HepG2 (cell line): ENCODE results near the gene PTGES3. TPM values are rescaled to one million over a fixed set of nuclear protein-coding genes. Genes with fewer than 3 reads are reported as not detected.

ENCODE experiments used
- DPF2 ChIP-seq: sonication (generic); formaldehyde crosslinking; IDR thresholded peaks from 2 replicates; pipeline ENCODE4 v1.4.0; 2020; ENCODE audit warnings: mild to moderate bottlenecking, low read depth, missing genetic modification reagents, borderline replicate concordance
- JARID2 ChIP-seq: sonication (generic); formaldehyde crosslinking; IDR thresholded peaks from 2 replicates; pipeline ENCODE4 v1.8.1; 2023; ENCODE audit warnings: missing genetic modification reagents, inconsistent platforms; ENCODE audit not compliant: insufficient replicate concordance
- MTF2 ChIP-seq: sonication (generic); formaldehyde crosslinking; IDR thresholded peaks from 2 replicates; pipeline ENCODE4 v1.5.0; 2020; ENCODE audit warnings: missing genetic modification reagents, borderline replicate concordance
- NFATC3 ChIP-seq: sonication (generic); formaldehyde crosslinking; IDR thresholded peaks from 2 replicates; pipeline ENCODE4 v1.5.1; 2020; ENCODE audit warnings: mild to moderate bottlenecking, missing genetic modification reagents
- NFKB2 ChIP-seq: sonication (generic); formaldehyde crosslinking; IDR thresholded peaks from 2 replicates; pipeline ENCODE4 v1.4.0; 2020; ENCODE audit warnings: missing genetic modification reagents, borderline replicate concordance
- RFX1 ChIP-seq: fragments of 450-650 bp; IDR thresholded peaks from 2 replicates; pipeline ENCODE4 v1.6.1; 2017
- SP5 ChIP-seq: IDR thresholded peaks from 2 replicates; pipeline ENCODE4 v1.6.1; 2016; ENCODE audit warnings: low read depth, borderline replicate concordance
- ZNF792 ChIP-seq: IDR thresholded peaks from 2 replicates; pipeline ENCODE4 v1.6.1; 2016
- ZZZ3 ChIP-seq: sonication (generic); formaldehyde crosslinking; IDR thresholded peaks from 2 replicates; pipeline ENCODE4 v1.4.0; 2020; ENCODE audit warnings: missing genetic modification reagents, mild to moderate bottlenecking, borderline replicate concordance
- polyA plus RNA-seq, 8 experiments: library from polyadenylated mRNA; depleted of rRNA in 3 of 8; stranded (reverse) in 7 of 8; unstranded in 1 of 8; fragments of >200 nt; fragmentation: Illumina TruSeq in 4 of 8; extraction: Trizol in 4 of 8; gene quantifications; 2 replicates each; pipeline versions ENCODE4 v1.2.1 to v1.2.3, GENCODE V29; 2011 to 2016; ENCODE audit warnings: low read depth in 4 of 8, missing spikeins in 1 of 8, mixed read lengths in 1 of 8; ENCODE audit not compliant: insufficient read depth in 1 of 8
- total RNA-seq, 5 experiments: library from RNA; depleted of rRNA; stranded (reverse); fragments of >200 nt; fragmentation: Illumina TruSeq; extraction: Trizol; gene quantifications; 2 replicates each; pipeline ENCODE4 v1.2.3, GENCODE V29; 2016; ENCODE audit warnings: low read depth in 1 of 5
- TF ChIP-seq, protein P1 (sequence below): sonication (generic); formaldehyde crosslinking; IDR thresholded peaks from 2 replicates; pipeline ENCODE4 v1.5.1; 2020; ENCODE audit warnings: missing genetic modification reagents, mild to moderate bottlenecking, borderline replicate concordance
- TF ChIP-seq, protein P2 (sequence below): sonication (generic); formaldehyde crosslinking; IDR thresholded peaks from 2 replicates; pipeline ENCODE4 v1.4.0; 2020; ENCODE audit warnings: mild to moderate bottlenecking, missing genetic modification reagents
- TF ChIP-seq, protein P3 (sequence below): sonication (generic); formaldehyde crosslinking; IDR thresholded peaks from 2 replicates; pipeline ENCODE4 v1.4.0; 2020; ENCODE audit warnings: mild to moderate bottlenecking, missing genetic modification reagents
- TF ChIP-seq, protein P4 (sequence below): sonication (generic); formaldehyde crosslinking; IDR thresholded peaks from 2 replicates; pipeline ENCODE4 v1.8.0; 2022; ENCODE audit warnings: mild to moderate bottlenecking, missing genetic modification reagents, moderate library complexity
- TF ChIP-seq, protein P5 (sequence below): sonication (generic); formaldehyde crosslinking; IDR thresholded peaks from 2 replicates; pipeline ENCODE4 v1.9.0; 2021; ENCODE audit warnings: missing genetic modification reagents, borderline replicate concordance
- TF ChIP-seq, protein P6 (sequence below): sonication (generic); formaldehyde crosslinking; IDR thresholded peaks from 2 replicates; pipeline ENCODE4 v1.4.0; 2020; ENCODE audit warnings: mild to moderate bottlenecking, missing genetic modification reagents

PTGES3 gene
- total and polyA plus RNA-seq, 2 of the 13 experiments (the other 11 are each of a cell fraction or from before 2014, with no cell fraction given): 54.4 to 159 TPM

DNA sequence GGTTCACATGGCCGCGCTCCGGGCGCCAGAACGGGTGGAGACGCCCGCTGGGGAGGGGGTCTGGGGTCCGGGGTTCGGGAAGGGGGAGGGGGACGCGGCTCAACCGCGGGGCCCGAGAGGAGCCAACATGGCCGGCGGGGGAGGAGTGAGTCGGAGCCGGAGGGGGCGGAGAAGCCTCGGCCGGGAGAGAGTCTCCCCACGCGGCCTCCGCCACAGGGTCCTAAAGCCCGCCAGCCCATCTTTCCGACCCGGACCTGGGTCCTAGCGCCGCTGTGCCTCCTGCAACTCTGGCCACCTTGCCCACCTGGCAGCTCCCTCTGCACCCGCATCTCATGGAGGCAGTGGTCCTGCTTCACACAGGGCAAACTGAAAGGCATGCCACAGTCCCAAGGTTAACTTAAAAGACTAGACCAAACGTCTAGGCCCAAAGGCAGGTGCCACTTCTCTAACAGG lies 57.9 kb downstream of the PTGES3 start, which contains the start of gene BAZ2A (continued):
- TF ChIP-seq, protein P1, sequence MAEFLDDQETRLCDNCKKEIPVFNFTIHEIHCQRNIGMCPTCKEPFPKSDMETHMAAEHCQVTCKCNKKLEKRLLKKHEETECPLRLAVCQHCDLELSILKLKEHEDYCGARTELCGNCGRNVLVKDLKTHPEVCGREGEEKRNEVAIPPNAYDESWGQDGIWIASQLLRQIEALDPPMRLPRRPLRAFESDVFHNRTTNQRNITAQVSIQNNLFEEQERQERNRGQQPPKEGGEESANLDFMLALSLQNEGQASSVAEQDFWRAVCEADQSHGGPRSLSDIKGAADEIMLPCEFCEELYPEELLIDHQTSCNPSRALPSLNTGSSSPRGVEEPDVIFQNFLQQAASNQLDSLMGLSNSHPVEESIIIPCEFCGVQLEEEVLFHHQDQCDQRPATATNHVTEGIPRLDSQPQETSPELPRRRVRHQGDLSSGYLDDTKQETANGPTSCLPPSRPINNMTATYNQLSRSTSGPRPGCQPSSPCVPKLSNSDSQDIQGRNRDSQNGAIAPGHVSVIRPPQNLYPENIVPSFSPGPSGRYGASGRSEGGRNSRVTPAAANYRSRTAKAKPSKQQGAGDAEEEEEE (CRISPR knock-in tag): peak; percentile 79; the same call in 1 of the 2 replicates
- TF ChIP-seq, protein P2, sequence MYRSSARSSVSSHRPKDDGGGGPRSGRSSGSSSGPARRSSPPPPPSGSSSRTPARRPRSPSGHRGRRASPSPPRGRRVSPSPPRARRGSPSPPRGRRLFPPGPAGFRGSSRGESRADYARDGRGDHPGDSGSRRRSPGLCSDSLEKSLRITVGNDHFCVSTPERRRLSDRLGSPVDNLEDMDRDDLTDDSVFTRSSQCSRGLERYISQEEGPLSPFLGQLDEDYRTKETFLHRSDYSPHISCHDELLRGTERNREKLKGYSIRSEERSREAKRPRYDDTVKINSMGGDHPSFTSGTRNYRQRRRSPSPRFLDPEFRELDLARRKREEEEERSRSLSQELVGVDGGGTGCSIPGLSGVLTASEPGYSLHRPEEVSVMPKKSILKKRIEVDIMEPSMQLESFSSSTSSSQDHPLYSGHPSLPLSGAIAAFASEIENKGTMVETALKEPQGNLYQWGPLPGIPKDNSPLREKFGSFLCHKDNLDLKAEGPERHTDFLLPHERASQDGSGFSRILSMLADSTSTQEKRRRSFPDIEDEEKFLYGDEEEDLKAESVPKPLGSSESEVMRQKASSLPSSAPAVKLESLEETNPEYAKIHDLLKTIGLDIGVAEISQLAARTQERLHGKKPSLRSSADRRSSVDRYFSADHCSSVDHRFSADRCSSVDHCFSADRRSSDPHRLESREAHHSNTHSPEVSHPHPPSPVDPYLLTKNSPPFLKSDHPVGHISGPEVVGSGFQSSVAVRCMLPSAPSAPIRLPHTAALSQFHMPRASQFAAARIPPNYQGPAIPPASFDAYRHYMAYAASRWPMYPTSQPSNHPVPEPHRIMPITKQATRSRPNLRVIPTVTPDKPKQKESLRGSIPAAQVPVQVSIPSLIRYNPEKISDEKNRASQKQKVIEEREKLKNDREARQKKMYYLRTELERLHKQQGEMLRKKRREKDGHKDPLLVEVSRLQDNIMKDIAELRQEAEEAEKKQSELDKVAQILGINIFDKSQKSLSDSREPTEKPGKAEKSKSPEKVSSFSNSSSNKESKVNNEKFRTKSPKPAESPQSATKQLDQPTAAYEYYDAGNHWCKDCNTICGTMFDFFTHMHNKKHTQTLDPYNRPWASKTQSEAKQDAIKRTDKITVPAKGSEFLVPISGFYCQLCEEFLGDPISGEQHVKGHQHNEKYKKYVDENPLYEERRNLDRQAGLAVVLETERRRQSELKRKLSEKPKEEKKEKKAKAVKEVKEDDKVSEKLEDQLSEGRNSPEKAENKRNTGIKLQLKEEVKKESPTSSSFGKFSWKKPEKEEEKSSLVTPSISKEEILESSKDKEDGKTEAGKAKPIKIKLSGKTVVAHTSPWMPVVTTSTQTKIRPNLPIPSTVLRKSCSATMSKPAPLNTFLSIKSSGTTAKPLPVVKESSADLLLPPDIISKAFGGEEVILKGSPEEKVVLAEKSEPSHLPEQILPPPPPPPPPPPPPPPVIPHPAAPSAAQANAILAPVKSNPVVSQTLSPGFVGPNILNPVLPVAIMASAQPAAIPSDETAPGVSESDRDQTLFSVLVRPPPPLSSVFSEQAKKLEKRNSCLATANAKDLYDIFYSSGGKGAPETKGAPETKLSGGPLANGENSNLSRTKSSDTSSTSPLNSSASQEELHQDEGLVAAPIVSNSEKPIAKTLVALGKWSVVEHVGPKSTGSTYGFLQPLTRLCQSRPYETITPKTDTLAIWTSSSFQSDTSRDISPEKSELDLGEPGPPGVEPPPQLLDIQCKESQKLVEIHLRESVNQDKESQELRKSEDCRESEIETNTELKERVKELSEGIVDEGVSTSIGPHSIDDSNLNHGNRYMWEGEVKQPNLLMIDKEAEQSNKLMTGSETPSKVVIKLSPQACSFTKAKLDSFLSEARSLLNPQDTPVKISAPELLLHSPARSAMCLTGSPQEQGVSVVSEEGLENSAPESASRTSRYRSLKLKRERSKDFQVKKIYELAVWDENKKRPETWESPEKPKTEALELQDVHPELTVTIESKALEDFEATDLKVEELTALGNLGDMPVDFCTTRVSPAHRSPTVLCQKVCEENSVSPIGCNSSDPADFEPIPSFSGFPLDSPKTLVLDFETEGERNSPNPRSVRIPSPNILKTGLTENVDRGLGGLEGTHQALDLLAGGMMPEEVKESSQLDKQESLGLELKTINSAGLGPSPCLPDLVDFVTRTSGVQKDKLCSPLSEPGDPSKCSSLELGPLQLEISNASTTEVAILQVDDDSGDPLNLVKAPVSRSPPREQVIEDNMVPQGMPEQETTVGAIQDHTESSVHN: no peak
- TF ChIP-seq, protein P3, sequence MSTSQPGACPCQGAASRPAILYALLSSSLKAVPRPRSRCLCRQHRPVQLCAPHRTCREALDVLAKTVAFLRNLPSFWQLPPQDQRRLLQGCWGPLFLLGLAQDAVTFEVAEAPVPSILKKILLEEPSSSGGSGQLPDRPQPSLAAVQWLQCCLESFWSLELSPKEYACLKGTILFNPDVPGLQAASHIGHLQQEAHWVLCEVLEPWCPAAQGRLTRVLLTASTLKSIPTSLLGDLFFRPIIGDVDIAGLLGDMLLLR (CRISPR knock-in tag): no peak
- TF ChIP-seq, protein P4, sequence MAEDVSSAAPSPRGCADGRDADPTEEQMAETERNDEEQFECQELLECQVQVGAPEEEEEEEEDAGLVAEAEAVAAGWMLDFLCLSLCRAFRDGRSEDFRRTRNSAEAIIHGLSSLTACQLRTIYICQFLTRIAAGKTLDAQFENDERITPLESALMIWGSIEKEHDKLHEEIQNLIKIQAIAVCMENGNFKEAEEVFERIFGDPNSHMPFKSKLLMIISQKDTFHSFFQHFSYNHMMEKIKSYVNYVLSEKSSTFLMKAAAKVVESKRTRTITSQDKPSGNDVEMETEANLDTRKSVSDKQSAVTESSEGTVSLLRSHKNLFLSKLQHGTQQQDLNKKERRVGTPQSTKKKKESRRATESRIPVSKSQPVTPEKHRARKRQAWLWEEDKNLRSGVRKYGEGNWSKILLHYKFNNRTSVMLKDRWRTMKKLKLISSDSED (CRISPR knock-in tag): no peak
- TF ChIP-seq MTF2 (CRISPR knock-in tag) (no peak), JARID2 (no peak), NFKB2 (CRISPR knock-in tag) (no peak; the same call in 1 of the 2 replicates), RFX1 (no peak), NFATC3 (CRISPR knock-in tag) (0 out of 2 replicates have a peak, but pooled peaks have one; percentile 18), ZZZ3 (CRISPR knock-in tag) (no peak), ZNF792 (CRISPR knock-in tag) (peak; percentile 87), DPF2 (CRISPR knock-in tag) (no peak), SP5 (CRISPR knock-in tag) (peak; percentile 97)
- TF ChIP-seq, protein P5, sequence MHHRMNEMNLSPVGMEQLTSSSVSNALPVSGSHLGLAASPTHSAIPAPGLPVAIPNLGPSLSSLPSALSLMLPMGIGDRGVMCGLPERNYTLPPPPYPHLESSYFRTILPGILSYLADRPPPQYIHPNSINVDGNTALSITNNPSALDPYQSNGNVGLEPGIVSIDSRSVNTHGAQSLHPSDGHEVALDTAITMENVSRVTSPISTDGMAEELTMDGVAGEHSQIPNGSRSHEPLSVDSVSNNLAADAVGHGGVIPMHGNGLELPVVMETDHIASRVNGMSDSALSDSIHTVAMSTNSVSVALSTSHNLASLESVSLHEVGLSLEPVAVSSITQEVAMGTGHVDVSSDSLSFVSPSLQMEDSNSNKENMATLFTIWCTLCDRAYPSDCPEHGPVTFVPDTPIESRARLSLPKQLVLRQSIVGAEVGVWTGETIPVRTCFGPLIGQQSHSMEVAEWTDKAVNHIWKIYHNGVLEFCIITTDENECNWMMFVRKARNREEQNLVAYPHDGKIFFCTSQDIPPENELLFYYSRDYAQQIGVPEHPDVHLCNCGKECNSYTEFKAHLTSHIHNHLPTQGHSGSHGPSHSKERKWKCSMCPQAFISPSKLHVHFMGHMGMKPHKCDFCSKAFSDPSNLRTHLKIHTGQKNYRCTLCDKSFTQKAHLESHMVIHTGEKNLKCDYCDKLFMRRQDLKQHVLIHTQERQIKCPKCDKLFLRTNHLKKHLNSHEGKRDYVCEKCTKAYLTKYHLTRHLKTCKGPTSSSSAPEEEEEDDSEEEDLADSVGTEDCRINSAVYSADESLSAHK (CRISPR knock-in tag): no peak
- TF ChIP-seq, protein P6, sequence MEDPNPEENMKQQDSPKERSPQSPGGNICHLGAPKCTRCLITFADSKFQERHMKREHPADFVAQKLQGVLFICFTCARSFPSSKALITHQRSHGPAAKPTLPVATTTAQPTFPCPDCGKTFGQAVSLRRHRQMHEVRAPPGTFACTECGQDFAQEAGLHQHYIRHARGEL (CRISPR knock-in tag): no peak
